Measurements from ENCODE around the gene RPS17. TPM values are rescaled to one million over a fixed set of nuclear protein-coding genes. Genes with fewer than 3 reads are reported as not detected.

RPS17 gene
- total RNA-seq, 2 donors from 2014 or later, result 1,918 to 2,023 TPM

- peaks cover 3% of the 10 kb centered on the region for H3K36me3 Mint-ChIP-seq (ENCODE audit: low read depth)
- DNase-seq, result no peak
- H3K4me3 Mint-ChIP-seq, result no peak overlapping the region
- Histone ChIP-seq H3K27ac (ENCODE audit: low read depth, low read length) (no peak overlapping the region), H3K9me3 (ENCODE audit: control insufficient read depth, low read length) (no peaks in the 10 kb centered on the region), H3K4me1 (ENCODE audit: control insufficient read depth, insufficient read depth, low read length) (no peaks in the 10 kb centered on the region), H3K9ac (ENCODE audit: extremely low read depth, low read length, poor library complexity, severe bottlenecking) (no peak overlapping the region), H3K36me3 (ENCODE audit: control insufficient read depth, insufficient read depth, low read length) (peaks cover 3% of the 10 kb centered on the region), H3K27me3 (ENCODE audit: control insufficient read depth, insufficient read depth, low read length, poor library complexity, severe bottlenecking) (no peaks in the 10 kb centered on the region), H3K4me3 (ENCODE audit: low read length) (no peak overlapping the region)
- no peak overlapping the region for H3K27ac Mint-ChIP-seq
- no peak for TF ChIP-seq CTCF (conservative IDR thresholded peaks at IDR 0.05)
- peaks cover 5% of the 10 kb centered on the region for H3K27me3 Mint-ChIP-seq (ENCODE audit: insufficient read depth)
- H3K9me3 Mint-ChIP-seq, result no peaks in the 10 kb centered on the region
- peaks cover 18% of the 10 kb centered on the region for H3K4me1 Mint-ChIP-seq
- WGBS, 2 experiments (ENCODE audit: insufficient coverage in 1 of 2, insufficient read length in 1 of 2), result 92 to 100% methylated on average over 5 to 9 of the region's 9 CpGs
Observed at GRCh38 chr15:82544431-82544830, 4.2 kb upstream of the RPS17 start.

- peak overlapping the region; percentile 0 for H3K27ac ChIP-seq (ENCODE audit: low read depth, low read length)
- no peak overlapping the region for H3K4me3 Mint-ChIP-seq
- peak; percentile 77 for DNase-seq
Observed at GRCh38 chr15:82543160-82543559, 2.9 kb upstream of the RPS17 start.

DNA sequence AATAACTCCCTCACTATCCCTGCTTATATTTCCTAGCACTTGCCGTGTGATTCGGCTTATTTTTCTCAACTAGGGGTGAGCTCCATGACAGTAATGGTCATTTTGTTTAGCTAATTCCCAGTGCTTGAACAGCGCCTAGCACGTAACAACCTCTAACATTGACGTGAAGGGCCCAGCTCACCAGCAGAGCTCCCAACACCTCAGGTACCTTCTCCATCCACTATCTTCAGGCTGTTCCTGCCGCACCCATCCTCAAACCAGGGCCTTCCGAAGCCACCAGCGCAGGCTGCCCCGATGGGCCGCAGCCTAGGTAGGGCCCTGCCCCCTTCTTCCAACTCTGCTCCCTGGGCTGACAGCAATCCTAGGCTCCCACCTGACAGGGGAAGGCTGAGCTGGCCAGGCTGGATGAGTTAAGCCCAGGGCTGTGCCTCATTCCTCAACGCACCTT, 751 bp upstream of the RPS17 start:
- H3K27me3 ChIP-seq (ENCODE audit: control insufficient read depth, insufficient read depth, low read length, poor library complexity, severe bottlenecking), result no peaks in the 10 kb centered on the region
- no peak for TF ChIP-seq CTCF (conservative IDR thresholded peaks at IDR 0.05)
- H3K27ac Mint-ChIP-seq, result peak overlapping the region; percentile 90
- peaks cover 32% of the 10 kb centered on the region for H3K4me1 Mint-ChIP-seq
- DNase-seq, result peak; percentile 76
- H3K4me1 ChIP-seq (ENCODE audit: control insufficient read depth, insufficient read depth, low read length), result peaks cover 5% of the 10 kb centered on the region
- H3K36me3 ChIP-seq (ENCODE audit: control insufficient read depth, insufficient read depth, low read length), result peaks cover 36% of the 10 kb centered on the region
- H3K9me3 ChIP-seq (ENCODE audit: control insufficient read depth, low read length), result no peaks in the 10 kb centered on the region
- peak overlapping the region; percentile 98 for H3K4me3 Mint-ChIP-seq
- WGBS, 2 experiments (ENCODE audit: insufficient coverage in 1 of 2, insufficient read length in 1 of 2), result 32 to 36% methylated on average over 9 to 11 of the region's 11 CpGs
- peaks cover 1% of the 10 kb centered on the region for H3K27me3 Mint-ChIP-seq (ENCODE audit: insufficient read depth)
- H3K9me3 Mint-ChIP-seq, result no peaks in the 10 kb centered on the region
- peak overlapping the region; percentile 65 for H3K27ac ChIP-seq (ENCODE audit: low read depth, low read length)
- peak overlapping the region; percentile 98 for H3K4me3 ChIP-seq (ENCODE audit: low read length)
- H3K36me3 Mint-ChIP-seq (ENCODE audit: low read depth), result peaks cover 37% of the 10 kb centered on the region
- H3K9ac ChIP-seq (ENCODE audit: extremely low read depth, low read length, poor library complexity, severe bottlenecking), result peak overlapping the region; percentile 63

More at GRCh38 chr15:82543160-82543559, 2.9 kb upstream of the RPS17 start:
- Mint-ChIP-seq H3K27me3 (ENCODE audit: insufficient read depth) (peaks cover 5% of the 10 kb centered on the region), H3K9me3 (no peaks in the 10 kb centered on the region), H3K36me3 (ENCODE audit: low read depth) (peaks cover 16% of the 10 kb centered on the region), H3K27ac (no peak overlapping the region), H3K4me1 (peaks cover 24% of the 10 kb centered on the region)
- Histone ChIP-seq H3K4me1 (ENCODE audit: control insufficient read depth, insufficient read depth, low read length) (peaks cover 5% of the 10 kb centered on the region), H3K4me3 (ENCODE audit: low read length) (no peak overlapping the region), H3K27me3 (ENCODE audit: control insufficient read depth, insufficient read depth, low read length, poor library complexity, severe bottlenecking) (no peaks in the 10 kb centered on the region), H3K36me3 (ENCODE audit: control insufficient read depth, insufficient read depth, low read length) (peaks cover 14% of the 10 kb centered on the region), H3K9ac (ENCODE audit: extremely low read depth, low read length, poor library complexity, severe bottlenecking) (no peak overlapping the region), H3K9me3 (ENCODE audit: control insufficient read depth, low read length) (no peaks in the 10 kb centered on the region)
- 29 to 35% methylated on average over 2 of the region's 2 CpGs for WGBS, 2 experiments (ENCODE audit: insufficient coverage in 1 of 2, insufficient read length in 1 of 2)
- no peak for TF ChIP-seq CTCF (conservative IDR thresholded peaks at IDR 0.05)

Measured in endodermal cell (in vitro differentiated cells).